Activated gamma-delta T cell treated with Interleukin-2 at 50 U/mL for 16 hours (primary cell): Measurements from ENCODE around the gene CASTOR1.

Source experiments
- DNase-seq: peaks from one replicate; pipeline ENCODE4 v3.0.0-alpha.2; 2020

The CASTOR1 gene

DNA sequence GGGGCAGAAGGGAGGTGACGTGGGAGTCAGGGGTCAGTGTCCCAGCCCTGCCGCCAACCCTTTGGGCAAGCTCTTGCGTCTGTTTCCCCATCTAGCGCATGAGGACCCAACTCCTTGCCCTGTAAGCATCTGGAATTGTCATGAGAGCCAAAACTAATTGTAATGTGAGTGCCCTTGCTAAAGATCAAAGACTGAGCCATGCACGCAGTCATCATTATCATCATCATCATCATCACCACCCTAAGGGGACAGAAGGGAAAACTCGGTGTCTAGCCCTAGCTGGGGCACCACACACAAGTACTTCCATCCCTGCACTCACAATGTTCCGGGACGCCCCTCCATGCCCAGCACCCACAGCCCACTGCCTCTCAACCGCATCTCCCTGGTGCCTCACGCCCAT, 45.2 kb downstream of the CASTOR1 start:
- no peak for DNase-seq

DNA sequence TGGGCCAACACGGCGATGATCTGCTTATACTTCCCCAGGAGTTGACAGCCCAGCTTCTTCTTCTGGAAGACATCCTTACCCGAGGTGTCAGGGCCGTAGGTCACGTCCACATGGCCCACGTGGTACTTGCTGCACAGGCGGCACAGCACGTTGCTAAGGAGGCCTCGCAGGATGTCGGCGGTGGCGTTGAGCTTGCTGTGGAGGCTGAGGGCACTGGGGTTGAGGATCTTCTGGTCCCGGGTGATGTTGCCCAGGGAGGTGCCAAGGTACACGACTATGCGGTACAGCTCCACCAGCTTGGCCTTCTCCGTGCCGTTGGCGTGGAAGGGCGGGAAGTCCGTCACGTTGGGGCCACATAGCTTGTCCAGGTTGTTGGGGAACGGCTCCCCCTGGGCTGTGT, 45.6 kb downstream of the CASTOR1 start:
- no peak for DNase-seq

- DNase-seq = no peak
Observed at GRCh38 chr22:30241576-30242371, 47.5 kb downstream of the CASTOR1 start.

DNA sequence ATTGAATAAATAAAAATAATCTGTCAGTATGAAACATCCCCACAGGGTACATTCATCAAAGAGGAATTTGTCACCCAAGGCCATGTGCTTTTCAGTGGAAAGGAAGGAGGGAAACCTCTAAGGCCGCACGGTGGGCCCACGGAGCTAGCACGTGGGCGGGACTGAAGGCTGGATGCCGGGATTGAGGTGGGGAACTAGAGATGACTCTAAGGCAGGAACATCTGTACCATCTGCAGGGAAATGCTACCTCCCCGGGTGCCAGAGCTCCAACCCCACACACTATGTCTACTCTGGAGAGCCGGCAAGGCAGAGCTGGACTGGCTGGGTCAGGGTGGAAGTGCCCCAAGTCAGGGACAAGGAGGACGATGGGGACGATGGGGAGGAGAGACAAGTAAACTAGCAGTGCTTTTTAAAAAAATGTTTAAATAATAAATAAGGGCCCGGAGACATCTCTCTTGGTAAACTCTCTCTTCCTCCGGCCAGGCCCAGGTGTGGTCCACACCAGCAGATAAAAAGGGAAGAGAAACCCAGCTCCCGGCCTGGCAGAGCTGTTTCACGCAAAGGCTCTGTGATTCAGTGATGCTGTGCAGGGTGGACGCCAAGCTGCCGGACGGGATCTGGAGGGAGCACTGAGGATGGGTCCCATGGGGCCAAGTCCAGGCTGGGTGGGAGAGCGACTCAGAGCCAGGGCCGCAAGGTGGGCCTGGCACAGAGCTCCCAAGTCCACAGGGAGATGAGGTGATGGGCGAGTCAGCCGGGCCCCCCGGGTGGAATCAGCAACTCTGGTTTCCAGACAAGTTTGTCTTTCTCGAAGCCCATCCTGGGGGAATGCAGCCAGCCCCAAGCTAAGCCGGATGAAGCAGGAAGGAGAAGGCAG, 48.5 kb downstream of the CASTOR1 start:
- no peak for DNase-seq

- DNase-seq = no peak
Observed at GRCh38 chr22:30239488-30240405, 49.6 kb downstream of the CASTOR1 start.

DNA sequence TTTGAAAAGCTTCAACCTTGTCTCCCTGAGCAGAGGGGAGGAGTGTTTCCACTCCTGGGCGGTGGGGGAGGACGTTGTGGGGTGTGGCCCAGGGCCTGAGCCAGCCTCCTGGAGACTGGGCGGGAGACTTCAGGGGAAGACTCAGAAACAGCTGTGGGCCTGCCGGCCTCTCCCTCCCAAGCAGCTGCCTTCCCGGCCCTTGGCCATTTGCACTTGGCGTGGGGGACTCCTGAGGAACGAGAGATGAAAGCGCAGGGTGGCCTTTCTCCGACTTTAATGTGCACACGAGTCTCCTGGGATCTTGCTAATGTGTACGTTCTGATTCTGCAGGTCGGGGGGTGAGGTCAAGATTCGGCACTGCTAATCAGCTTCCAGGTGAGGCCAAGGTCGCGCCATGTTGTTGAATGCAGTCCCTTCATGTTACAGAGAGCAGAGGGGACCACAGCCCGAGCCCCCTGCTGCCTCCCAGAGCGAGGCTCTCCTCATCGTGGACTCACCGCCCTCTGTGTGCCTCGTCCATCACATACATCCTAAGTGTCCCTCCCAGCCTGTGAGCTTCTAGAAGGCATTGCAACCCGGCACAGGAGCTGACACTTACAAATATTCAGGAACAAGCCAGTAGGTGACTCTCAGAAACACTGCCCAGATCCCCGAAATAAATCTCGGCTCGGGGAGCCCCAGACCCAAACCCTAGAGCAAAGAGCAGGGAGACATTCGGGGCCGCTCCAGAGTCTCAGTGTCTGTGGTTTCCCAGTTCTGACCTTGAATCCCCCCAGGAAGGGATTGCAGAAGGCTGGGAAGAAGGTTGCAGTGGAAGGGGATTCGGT, 50.4 kb downstream of the CASTOR1 start:
- no peak for DNase-seq

GRCh38 chr22:30238136-30238535, 51.2 kb downstream of the CASTOR1 start:
- no peak for DNase-seq

GRCh38 chr22:30236875-30237274, 52.4 kb downstream of the CASTOR1 start:
- DNase-seq = no peak

GRCh38 chr22:30235687-30236170, 53.6 kb downstream of the CASTOR1 start:
- no peak for DNase-seq
